ENCODE measurements around the gene SLC32A1. TPM values are rescaled to one million over a fixed set of nuclear protein-coding genes. Genes with fewer than 3 reads are reported as not detected.

The SLC32A1 gene
- not detected for total RNA-seq

DNA sequence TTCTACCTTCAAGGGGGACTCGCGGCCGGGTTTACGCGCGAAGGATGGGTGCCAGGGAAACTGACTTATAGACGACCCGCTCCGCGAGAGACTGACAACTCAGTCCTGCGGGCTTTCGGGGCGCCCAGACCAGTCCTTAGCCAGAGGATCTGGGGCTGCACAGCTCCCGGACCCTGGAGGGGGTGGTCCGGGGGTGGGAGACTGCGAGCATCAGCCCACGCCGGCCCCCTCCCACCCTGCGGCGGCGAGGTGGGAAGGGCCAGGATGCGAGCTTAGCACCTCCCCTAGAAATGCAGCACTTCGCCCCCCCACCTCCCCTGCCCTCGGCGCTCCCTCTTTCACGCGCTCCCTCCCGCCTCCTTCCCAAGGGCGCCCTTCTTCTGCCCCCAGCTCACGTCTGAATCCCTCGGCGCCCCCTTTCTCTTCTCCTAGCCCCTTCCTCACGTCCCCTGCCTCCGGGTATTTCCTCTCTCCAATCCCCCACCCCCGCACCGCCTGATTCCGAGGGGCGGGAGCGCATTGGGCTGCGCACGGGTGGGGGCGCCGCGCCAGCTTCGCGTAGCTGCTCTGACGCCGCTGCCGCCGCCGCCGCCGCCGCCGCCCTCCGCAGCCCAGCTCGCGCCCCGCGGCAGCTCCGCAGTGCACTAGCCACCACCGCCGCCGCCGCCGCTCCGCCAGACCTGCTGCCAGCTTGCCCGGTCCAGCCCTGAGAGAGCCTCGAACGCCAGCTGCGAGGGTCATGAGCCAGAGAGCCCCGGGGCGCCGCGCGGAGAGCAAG lies at the start of gene SLC32A1:
SLC32A1 (plus strand) TSS at position 639 of the 778 bp plus-strand sequence. CDS start 239 bp downstream, outside the sequence.
- H3K27me3 Mint-ChIP-seq = peaks cover 89% of the 10 kb centered on the region
- DNase-seq = no peak
- no peak within 1 kb of the TSS for H3K27ac Mint-ChIP-seq
- H3K4me3 Mint-ChIP-seq = peak within 1 kb of the TSS; percentile 15
- peaks cover 4% of the 10 kb centered on the region for H3K9me3 Mint-ChIP-seq
- peaks cover 3% of the 10 kb centered on the region for H3K36me3 Mint-ChIP-seq
- H3K4me1 Mint-ChIP-seq = peaks cover 36% of the 10 kb centered on the region

DNA sequence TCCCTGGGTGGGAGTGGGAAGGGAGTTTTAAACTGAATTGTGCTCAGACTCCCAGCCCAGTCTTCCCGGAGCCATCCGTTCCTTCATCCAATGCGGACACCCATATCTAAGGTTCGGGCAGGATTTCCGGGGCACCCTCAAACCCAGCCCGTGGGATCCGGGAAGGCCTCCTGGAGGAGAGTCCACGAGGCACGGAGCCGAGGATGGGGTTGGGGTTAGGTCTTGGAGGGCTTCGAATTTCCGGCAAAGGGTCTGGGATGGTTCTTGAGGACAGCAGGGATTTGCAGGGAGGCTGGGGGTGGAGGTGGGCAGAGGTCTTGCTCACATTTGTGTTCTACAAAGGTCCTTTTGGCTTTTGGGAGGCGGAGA lies 49.5 kb upstream of the SLC32A1 start:
- H3K4me3 Mint-ChIP-seq = peak overlapping the region; percentile 69
- no peak for DNase-seq
- peaks cover 6% of the 10 kb centered on the region for H3K4me1 Mint-ChIP-seq
- H3K9me3 Mint-ChIP-seq = peaks cover 1% of the 10 kb centered on the region
- peaks cover 45% of the 10 kb centered on the region for H3K27me3 Mint-ChIP-seq
- no peak overlapping the region for H3K27ac Mint-ChIP-seq
- H3K36me3 Mint-ChIP-seq = no peaks in the 10 kb centered on the region

DNA sequence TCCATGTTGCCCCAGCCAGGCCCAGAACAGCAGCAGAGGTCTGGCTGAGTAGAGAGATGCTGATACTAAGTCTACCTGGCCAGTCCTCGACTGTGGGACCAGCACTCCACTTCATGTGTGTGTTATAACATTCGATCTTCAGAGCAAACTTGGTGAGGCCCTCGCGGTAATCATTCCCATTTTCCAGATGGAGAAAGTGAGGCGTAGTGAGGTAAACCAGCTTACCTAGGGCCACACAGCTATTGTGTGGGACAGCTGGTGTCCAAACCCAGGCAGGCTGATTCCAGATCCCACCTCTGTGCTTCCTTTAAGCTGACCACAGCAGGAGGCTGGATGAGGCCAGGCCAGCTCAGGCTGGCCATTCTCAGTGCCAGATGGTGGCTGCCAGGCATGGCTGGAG lies 47.7 kb upstream of the SLC32A1 start:
- peaks cover 45% of the 10 kb centered on the region for H3K27me3 Mint-ChIP-seq
- peaks cover 1% of the 10 kb centered on the region for H3K9me3 Mint-ChIP-seq
- DNase-seq = no peak
- peaks cover 6% of the 10 kb centered on the region for H3K4me1 Mint-ChIP-seq
- no peaks in the 10 kb centered on the region for H3K36me3 Mint-ChIP-seq
- H3K4me3 Mint-ChIP-seq = no peak overlapping the region
- H3K27ac Mint-ChIP-seq = no peak overlapping the region

DNA sequence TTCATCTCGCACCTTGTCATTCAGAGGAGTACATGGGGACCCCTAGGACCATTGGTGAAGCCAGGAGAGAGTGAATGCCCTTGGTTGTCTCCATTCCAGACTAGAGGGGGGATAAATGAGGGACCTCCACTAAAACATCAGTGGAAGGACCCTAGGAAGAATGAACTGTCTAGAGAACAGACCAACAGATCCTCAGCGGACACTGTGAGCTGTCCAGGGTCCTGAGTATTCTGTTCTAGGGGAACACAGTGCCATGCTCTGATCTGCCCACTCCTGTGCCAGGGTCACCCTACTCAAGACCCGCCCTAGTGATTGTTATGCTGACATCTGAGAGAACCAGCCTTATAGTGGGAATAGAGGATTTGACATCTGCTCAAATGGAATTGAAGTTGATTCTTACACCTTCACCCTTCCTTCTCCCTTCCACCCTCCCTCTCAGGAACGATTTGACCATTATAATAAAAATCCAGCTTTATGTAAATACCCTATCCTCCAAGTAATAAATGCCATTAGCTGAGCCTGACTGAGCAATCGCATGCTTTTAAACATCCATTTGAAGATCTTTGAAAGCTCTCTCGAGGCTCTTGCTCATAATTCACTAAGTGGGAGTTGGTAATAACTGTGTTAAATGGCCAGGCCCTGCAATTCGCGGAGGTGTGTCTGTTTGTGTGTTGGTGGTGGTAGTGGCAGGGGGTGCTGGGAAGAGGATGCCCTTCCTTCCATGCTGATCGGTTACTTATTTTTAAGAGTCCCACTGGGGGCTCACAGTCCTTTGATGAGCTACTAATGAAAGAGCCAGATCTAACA lies 43.6 kb upstream of the SLC32A1 start:
- DNase-seq = peak; percentile 19
- no peaks in the 10 kb centered on the region for H3K36me3 Mint-ChIP-seq
- no peaks in the 10 kb centered on the region for H3K4me1 Mint-ChIP-seq
- no peak overlapping the region for H3K27ac Mint-ChIP-seq
- H3K4me3 Mint-ChIP-seq = no peak overlapping the region
- peaks cover 48% of the 10 kb centered on the region for H3K27me3 Mint-ChIP-seq
- no peaks in the 10 kb centered on the region for H3K9me3 Mint-ChIP-seq

DNA sequence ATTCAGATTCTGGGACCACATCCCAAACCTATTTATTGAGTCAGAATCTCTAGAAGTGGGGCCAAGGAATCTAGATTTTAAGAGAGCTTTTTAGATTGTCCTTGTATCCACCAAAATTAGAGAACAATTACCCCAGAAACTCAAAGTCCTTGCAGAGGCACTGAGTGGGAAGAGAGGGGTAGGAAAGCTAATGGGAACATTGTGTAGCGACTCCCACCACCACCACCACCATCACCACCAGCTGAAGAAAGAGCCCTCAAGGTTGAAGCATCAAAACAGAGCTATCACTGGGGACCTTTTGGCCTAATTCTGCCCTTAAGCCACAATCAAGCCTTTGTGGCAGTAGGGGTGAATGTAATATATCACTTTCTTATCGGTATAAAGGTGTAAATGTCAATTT lies 39.0 kb upstream of the SLC32A1 start:
- DNase-seq = no peak
- Mint-ChIP-seq H3K9me3 (no peaks in the 10 kb centered on the region), H3K36me3 (no peaks in the 10 kb centered on the region), H3K27ac (no peak overlapping the region), H3K4me1 (no peaks in the 10 kb centered on the region), H3K27me3 (peaks cover 74% of the 10 kb centered on the region), H3K4me3 (no peak overlapping the region)

- Mint-ChIP-seq H3K4me3 (no peak overlapping the region), H3K27ac (no peak overlapping the region), H3K9me3 (no peaks in the 10 kb centered on the region), H3K27me3 (peaks cover 75% of the 10 kb centered on the region), H3K36me3 (no peaks in the 10 kb centered on the region), H3K4me1 (no peaks in the 10 kb centered on the region)
- DNase-seq = peak; percentile 43
These were observed 38.3 kb upstream of the SLC32A1 start for GRCh38 chr20:38685853-38686473.

DNA sequence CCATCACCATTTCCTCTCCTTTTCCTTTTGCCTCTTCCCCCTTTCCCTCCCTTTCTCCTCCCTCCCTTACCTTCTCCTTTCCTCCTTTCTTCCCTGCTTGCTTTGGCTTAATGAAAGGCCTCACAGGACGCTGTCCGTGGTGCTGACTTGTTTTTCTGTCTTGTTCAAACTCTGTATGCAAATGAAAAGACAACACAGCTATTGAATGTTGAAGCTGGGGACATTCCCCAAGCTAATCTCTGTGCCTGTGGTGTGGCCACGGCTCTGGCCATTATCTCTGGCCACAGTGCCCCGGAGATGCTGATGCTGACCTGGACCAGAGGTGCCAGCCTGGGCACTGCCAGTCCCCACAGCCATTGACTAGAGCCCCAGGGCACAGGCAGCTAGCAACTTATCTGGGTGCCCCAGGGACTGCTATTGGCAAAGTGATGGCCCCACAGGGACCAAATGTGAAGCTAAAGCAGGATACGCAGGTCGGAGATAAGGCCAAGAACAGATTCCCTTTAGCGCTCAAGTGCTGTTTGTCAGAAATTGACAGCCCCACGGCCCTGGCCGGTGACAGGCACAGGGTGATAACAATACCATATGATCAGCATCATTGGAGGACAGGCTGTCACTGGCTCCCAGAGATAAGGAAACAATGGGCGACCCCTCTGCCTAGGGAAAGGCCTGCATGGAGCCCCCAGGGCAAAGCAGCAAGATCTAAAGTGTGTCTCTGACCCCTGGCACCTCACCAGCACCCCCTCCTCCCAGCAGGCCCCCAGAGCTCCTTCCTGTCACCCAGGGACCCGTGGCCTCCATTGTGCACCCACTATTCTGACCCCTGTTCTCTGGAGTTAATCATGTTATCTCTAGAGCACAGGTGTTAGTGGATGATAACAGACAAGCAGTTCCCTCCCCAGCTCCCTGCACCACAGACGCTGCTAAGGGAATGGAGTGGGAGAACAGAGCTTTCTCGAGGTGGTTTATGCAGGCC lies 31.6 kb upstream of the SLC32A1 start:
- H3K27ac Mint-ChIP-seq = no peak overlapping the region
- no peaks in the 10 kb centered on the region for H3K9me3 Mint-ChIP-seq
- peaks cover 39% of the 10 kb centered on the region for H3K27me3 Mint-ChIP-seq
- no peak overlapping the region for H3K4me3 Mint-ChIP-seq
- H3K36me3 Mint-ChIP-seq = no peaks in the 10 kb centered on the region
- H3K4me1 Mint-ChIP-seq = no peaks in the 10 kb centered on the region
- DNase-seq = peak; percentile 36

DNA sequence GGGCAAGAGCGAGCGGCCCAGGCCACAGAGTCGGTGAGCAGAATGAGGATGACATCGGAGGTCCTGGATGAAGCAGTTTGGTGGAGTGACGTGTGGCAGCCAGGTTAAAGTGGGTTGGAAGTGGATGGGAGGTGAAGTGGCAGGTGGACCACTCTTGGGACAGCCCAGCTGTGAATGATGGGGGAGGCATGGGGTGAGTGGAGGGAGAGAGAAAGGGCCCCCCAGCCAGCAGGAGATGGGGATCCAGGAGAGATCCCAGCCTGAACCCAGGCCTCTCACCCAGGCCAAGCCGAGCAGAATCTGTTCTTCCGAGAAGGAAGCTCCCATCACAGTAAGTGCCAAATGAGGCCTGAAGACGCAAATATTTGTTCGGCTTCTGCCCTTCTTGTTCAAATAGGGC lies 27.0 kb upstream of the SLC32A1 start:
- Mint-ChIP-seq H3K4me1 (no peaks in the 10 kb centered on the region), H3K36me3 (no peaks in the 10 kb centered on the region), H3K27ac (no peak overlapping the region), H3K4me3 (no peak overlapping the region), H3K9me3 (no peaks in the 10 kb centered on the region), H3K27me3 (peaks cover 17% of the 10 kb centered on the region)
- DNase-seq = no peak

DNA sequence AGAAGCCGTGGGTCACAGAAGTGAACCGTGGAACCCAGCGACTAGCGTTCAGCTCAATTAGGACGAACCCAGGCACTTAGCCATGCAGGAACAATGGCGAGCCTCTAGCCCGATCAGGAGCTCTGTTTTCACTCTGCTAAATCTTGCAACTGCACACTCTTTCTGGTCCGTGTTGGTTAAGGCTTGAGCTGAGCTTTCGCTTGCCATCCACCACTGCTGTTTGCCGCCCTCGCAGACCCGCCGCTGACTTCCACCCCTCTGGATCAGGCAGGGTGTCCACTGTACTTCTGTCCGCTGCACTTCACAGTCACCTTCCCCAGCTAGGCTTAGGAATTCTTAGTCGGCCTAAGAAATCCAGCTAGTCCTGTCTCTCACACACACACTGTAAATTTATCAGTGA lies 25.7 kb upstream of the SLC32A1 start:
- H3K27me3 Mint-ChIP-seq = peaks cover 18% of the 10 kb centered on the region
- no peaks in the 10 kb centered on the region for H3K9me3 Mint-ChIP-seq
- no peaks in the 10 kb centered on the region for H3K4me1 Mint-ChIP-seq
- H3K27ac Mint-ChIP-seq = no peak overlapping the region
- H3K4me3 Mint-ChIP-seq = no peak overlapping the region
- H3K36me3 Mint-ChIP-seq = no peaks in the 10 kb centered on the region
- no peak for DNase-seq

DNA sequence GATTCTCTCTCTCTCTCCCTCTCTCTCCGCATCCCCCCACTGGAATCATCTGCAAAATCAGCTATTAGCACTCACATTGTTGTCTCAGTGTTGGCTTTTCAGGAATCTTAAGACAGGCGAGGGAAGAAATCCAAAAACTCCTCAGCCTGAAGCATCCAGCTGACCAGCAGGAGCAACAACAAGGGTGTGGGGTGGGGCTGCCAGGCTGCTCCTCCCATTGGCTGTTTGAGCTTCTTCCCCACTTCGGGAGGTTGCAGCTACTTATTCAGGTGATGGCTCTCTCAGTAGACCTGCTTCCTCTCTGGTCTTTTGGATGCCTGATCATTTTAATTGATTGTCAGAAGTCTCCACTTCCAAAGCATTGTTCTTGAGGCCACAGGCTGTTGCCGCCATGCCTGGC lies 24.1 kb upstream of the SLC32A1 start:
- Mint-ChIP-seq H3K4me3 (no peak overlapping the region), H3K4me1 (no peaks in the 10 kb centered on the region), H3K27me3 (peaks cover 10% of the 10 kb centered on the region), H3K36me3 (no peaks in the 10 kb centered on the region), H3K27ac (no peak overlapping the region), H3K9me3 (no peaks in the 10 kb centered on the region)
- DNase-seq = no peak

- DNase-seq = no peak
- Mint-ChIP-seq H3K27ac (no peak overlapping the region), H3K27me3 (peaks cover 12% of the 10 kb centered on the region), H3K4me3 (no peak overlapping the region), H3K9me3 (no peaks in the 10 kb centered on the region), H3K36me3 (no peaks in the 10 kb centered on the region), H3K4me1 (no peaks in the 10 kb centered on the region)
These were observed 23.4 kb upstream of the SLC32A1 start for GRCh38 chr20:38700926-38701325.

DNA sequence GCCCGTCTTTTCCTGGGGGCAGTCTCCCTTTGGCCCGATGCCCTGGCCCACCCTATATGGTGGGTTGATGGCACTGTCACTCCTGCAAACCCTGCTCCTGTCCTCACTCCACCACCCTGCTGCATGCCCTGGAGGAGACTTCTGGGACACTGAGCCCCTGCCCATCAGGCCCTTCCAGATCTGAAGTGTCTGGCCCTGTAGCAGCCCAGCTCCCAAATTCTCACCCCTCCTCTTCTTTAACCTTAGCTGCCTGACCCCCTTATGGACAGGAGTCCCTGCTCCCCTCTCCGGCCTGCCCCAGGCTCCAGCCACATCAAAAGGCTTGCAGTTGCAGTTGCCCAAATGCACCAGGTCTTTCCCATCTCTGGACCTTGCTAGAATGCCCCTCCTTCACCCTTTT lies 20.8 kb upstream of the SLC32A1 start:
- no peak for DNase-seq
- Mint-ChIP-seq H3K4me3 (no peak overlapping the region), H3K36me3 (no peaks in the 10 kb centered on the region), H3K27ac (no peak overlapping the region), H3K9me3 (no peaks in the 10 kb centered on the region), H3K4me1 (no peaks in the 10 kb centered on the region), H3K27me3 (peaks cover 19% of the 10 kb centered on the region)

- H3K27ac Mint-ChIP-seq = no peak overlapping the region
- H3K9me3 Mint-ChIP-seq = no peaks in the 10 kb centered on the region
- peaks cover 19% of the 10 kb centered on the region for H3K27me3 Mint-ChIP-seq
- no peaks in the 10 kb centered on the region for H3K4me1 Mint-ChIP-seq
- no peak for DNase-seq
- H3K36me3 Mint-ChIP-seq = no peaks in the 10 kb centered on the region
- H3K4me3 Mint-ChIP-seq = no peak overlapping the region
These were observed 20.1 kb upstream of the SLC32A1 start for GRCh38 chr20:38704136-38704535.

DNA sequence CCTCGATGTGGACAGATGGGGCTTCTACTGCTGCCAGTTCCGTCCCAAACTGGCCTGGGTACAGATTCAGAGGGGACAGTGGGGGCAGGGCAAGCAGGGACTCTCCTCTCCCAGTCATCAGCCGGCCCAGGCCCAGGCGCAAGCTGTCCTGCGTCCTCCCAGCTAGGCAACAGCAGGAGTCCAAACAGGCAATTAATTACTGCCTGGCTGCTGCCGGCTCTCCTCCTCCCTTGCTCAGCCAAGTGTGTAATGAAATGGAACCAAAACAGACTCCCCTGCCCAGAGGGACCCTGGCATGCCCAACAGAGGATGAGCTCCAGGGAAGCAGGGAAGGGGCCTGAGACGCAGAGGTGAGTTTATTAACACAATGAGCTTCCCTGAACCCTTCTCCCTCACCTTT lies 17.8 kb upstream of the SLC32A1 start:
- no peak for DNase-seq
- no peak overlapping the region for H3K27ac Mint-ChIP-seq
- H3K4me1 Mint-ChIP-seq = no peaks in the 10 kb centered on the region
- no peaks in the 10 kb centered on the region for H3K36me3 Mint-ChIP-seq
- peaks cover 22% of the 10 kb centered on the region for H3K27me3 Mint-ChIP-seq
- H3K4me3 Mint-ChIP-seq = no peak overlapping the region
- no peaks in the 10 kb centered on the region for H3K9me3 Mint-ChIP-seq
